ENCODE measurements around the gene STIMATE.

The STIMATE gene

GRCh38 chr3:52839268-52839575, 58.1 kb downstream of the STIMATE start:
- no peak for TF ChIP-seq CTCF (conservative IDR thresholded peaks at IDR 0.05; ENCODE audit: low read depth)
- POLR2A ChIA-PET (ENCODE audit: low non-redundant PET), result no interaction called here
- no peak for DNase-seq (ENCODE audit: low spot score)
- CTCF ChIA-PET, result no interaction called here
- no peak overlapping the region for H3K27ac ChIP-seq

- DNase-seq (ENCODE audit: low spot score), result no peak
- ChIA-PET CTCF (interaction anchor here (0.6 kb wide), 1 partner anchor 1005 kb away, joined by 5 read pairs; no protein-coding TSS in a partner anchor), POLR2A (ENCODE audit: low non-redundant PET) (no interaction called here)
- no peak for TF ChIP-seq CTCF (conservative IDR thresholded peaks at IDR 0.05; ENCODE audit: low read depth)
- no peak overlapping the region for H3K27ac ChIP-seq
Measured at GRCh38 chr3:52838561-52839267, 58.6 kb downstream of the STIMATE start.

GRCh38 chr3:52836986-52837385, 60.4 kb downstream of the STIMATE start:
- no peak for DNase-seq (ENCODE audit: low spot score)
- H3K27ac ChIP-seq, result no peak overlapping the region
- ChIA-PET POLR2A (ENCODE audit: low non-redundant PET) (no interaction called here), CTCF (interaction anchor here (0.5 to 0.9 kb wide), 3 partner anchors 9 to 750 kb away, joined by 3 read pairs; no protein-coding TSS in a partner anchor)
- no peak for TF ChIP-seq CTCF (conservative IDR thresholded peaks at IDR 0.05; ENCODE audit: low read depth)

GRCh38 chr3:52836471-52836845, 60.9 kb downstream of the STIMATE start:
- no peak overlapping the region for H3K27ac ChIP-seq
- no peak for DNase-seq (ENCODE audit: low spot score)
- POLR2A ChIA-PET (ENCODE audit: low non-redundant PET), result no interaction called here
- no peak for TF ChIP-seq CTCF (conservative IDR thresholded peaks at IDR 0.05; ENCODE audit: low read depth)
- CTCF ChIA-PET, result interaction anchor here (0.5 kb wide), 1 partner anchor 24 kb away, joined by 3 read pairs; no protein-coding TSS in a partner anchor

- H3K27ac ChIP-seq, result no peak overlapping the region
- ChIA-PET CTCF (no interaction called here), POLR2A (ENCODE audit: low non-redundant PET) (no interaction called here)
- no peak for TF ChIP-seq CTCF (conservative IDR thresholded peaks at IDR 0.05; ENCODE audit: low read depth)
- no peak for DNase-seq (ENCODE audit: low spot score)
Measured at GRCh38 chr3:52835766-52836470, 61.4 kb downstream of the STIMATE start.

- no peak within 1 kb of the TSS for H3K27ac ChIP-seq
- POLR2A ChIA-PET (ENCODE audit: low non-redundant PET), result no interaction called here
- DNase-seq (ENCODE audit: low spot score), result no peak
- CTCF ChIA-PET, result interaction anchor here (0.5 kb wide), 1 partner anchor 32 kb away, joined by 3 read pairs; no protein-coding TSS in a partner anchor
- TF ChIP-seq CTCF (conservative IDR thresholded peaks at IDR 0.05; ENCODE audit: low read depth), result no peak
Measured at GRCh38 chr3:52834871-52835501, 62.4 kb downstream of the STIMATE start, which contains the start of gene MUSTN1. Gene MUSTN1 (minus strand): TSS chr3:52835019. CDS start chr3:52834948, 71 bp downstream.

Data from RWPE1 (cell line).